Measurements from ENCODE around the gene PIR. TPM values are rescaled to one million over a fixed set of nuclear protein-coding genes. Genes with fewer than 3 reads are reported as not detected.

PIR gene
- polyA plus RNA-seq, 1 donor from 2014 or later, result 0.81 TPM

- H3K4me2 ChIP-seq (ENCODE audit: low read length), result no peak overlapping the region
- H3K36me3 ChIP-seq (ENCODE audit: insufficient read depth, low read length), result no peaks in the 10 kb centered on the region
- no peak overlapping the region for H3K9ac ChIP-seq (ENCODE audit: low read length)
- H3K9me2 ChIP-seq (ENCODE audit: insufficient read depth, low read length), result no peaks in the 10 kb centered on the region
- no peak overlapping the region for H2AFZ ChIP-seq (ENCODE audit: low read depth, low read length)
- no peaks in the 10 kb centered on the region for H3F3A ChIP-seq (ENCODE audit: insufficient read depth, low read length, poor library complexity, severe bottlenecking)
- no peaks in the 10 kb centered on the region for H3K79me2 ChIP-seq (replicated peaks; ENCODE audit: insufficient read depth, low read length)
- TF ChIP-seq SMC3 (conservative IDR thresholded peaks at IDR 0.05; ENCODE audit: poor library complexity) (no peak), TAF1 (IDR thresholded peaks at IDR 0.05; ENCODE audit: low read depth) (no peak), EZH2 (IDR thresholded peaks at IDR 0.05; ENCODE audit: borderline replicate concordance, insufficient read depth, low read length, poor library complexity, severe bottlenecking) (no peak), EP300 (conservative IDR thresholded peaks at IDR 0.05; ENCODE audit: poor library complexity, severe bottlenecking) (no peak), RAD21 (conservative IDR thresholded peaks at IDR 0.05) (no peak), POLR2AphosphoS5 (IDR thresholded peaks at IDR 0.05) (no peak)
- H3K27ac ChIP-seq (ENCODE audit: low read length), result no peak overlapping the region
- H3K4me3 ChIP-seq (ENCODE audit: low read length), result no peak overlapping the region
- H4K20me1 ChIP-seq (ENCODE audit: insufficient read depth), result no peaks in the 10 kb centered on the region
- H3K9me3 ChIP-seq (ENCODE audit: low read length), result no peaks in the 10 kb centered on the region
- H3K27me3 ChIP-seq (ENCODE audit: insufficient read depth, low read depth, low read length), result no peaks in the 10 kb centered on the region
These were observed 13.9 kb upstream of the PIR start for GRCh38 chrX:15507005-15507404.

- Histone ChIP-seq H4K20me1 (ENCODE audit: insufficient read depth) (no peaks in the 10 kb centered on the region), H3K9me2 (ENCODE audit: insufficient read depth, low read length) (no peaks in the 10 kb centered on the region), H3K79me2 (replicated peaks; ENCODE audit: insufficient read depth, low read length) (no peaks in the 10 kb centered on the region), H3K4me2 (ENCODE audit: low read length) (no peak overlapping the region), H2AFZ (ENCODE audit: low read depth, low read length) (no peak overlapping the region), H3K27me3 (ENCODE audit: insufficient read depth, low read depth, low read length) (no peaks in the 10 kb centered on the region), H3K9ac (ENCODE audit: low read length) (no peak overlapping the region), H3K36me3 (ENCODE audit: insufficient read depth, low read length) (no peaks in the 10 kb centered on the region), H3F3A (ENCODE audit: insufficient read depth, low read length, poor library complexity, severe bottlenecking) (no peaks in the 10 kb centered on the region), H3K9me3 (ENCODE audit: low read length) (no peaks in the 10 kb centered on the region), H3K27ac (ENCODE audit: low read length) (no peak overlapping the region), H3K4me3 (ENCODE audit: low read length) (no peak overlapping the region)
- TF ChIP-seq, protein P1, sequence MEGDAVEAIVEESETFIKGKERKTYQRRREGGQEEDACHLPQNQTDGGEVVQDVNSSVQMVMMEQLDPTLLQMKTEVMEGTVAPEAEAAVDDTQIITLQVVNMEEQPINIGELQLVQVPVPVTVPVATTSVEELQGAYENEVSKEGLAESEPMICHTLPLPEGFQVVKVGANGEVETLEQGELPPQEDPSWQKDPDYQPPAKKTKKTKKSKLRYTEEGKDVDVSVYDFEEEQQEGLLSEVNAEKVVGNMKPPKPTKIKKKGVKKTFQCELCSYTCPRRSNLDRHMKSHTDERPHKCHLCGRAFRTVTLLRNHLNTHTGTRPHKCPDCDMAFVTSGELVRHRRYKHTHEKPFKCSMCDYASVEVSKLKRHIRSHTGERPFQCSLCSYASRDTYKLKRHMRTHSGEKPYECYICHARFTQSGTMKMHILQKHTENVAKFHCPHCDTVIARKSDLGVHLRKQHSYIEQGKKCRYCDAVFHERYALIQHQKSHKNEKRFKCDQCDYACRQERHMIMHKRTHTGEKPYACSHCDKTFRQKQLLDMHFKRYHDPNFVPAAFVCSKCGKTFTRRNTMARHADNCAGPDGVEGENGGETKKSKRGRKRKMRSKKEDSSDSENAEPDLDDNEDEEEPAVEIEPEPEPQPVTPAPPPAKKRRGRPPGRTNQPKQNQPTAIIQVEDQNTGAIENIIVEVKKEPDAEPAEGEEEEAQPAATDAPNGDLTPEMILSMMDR (IDR thresholded peaks at IDR 0.05; ENCODE audit: poor library complexity, severe bottlenecking), result no peak
- no peak for TF ChIP-seq TAF1 (IDR thresholded peaks at IDR 0.05; ENCODE audit: low read depth)
- no peak for TF ChIP-seq EP300 (conservative IDR thresholded peaks at IDR 0.05; ENCODE audit: poor library complexity, severe bottlenecking)
- TF ChIP-seq EZH2 (IDR thresholded peaks at IDR 0.05; ENCODE audit: borderline replicate concordance, insufficient read depth, low read length, poor library complexity, severe bottlenecking), result no peak
- TF ChIP-seq POLR2AphosphoS5 (IDR thresholded peaks at IDR 0.05), result no peak
- TF ChIP-seq MXI1 (conservative IDR thresholded peaks at IDR 0.05; ENCODE audit: poor library complexity, severe bottlenecking), result no peak
- no peak for TF ChIP-seq RAD21 (conservative IDR thresholded peaks at IDR 0.05)
- TF ChIP-seq, protein P2, sequence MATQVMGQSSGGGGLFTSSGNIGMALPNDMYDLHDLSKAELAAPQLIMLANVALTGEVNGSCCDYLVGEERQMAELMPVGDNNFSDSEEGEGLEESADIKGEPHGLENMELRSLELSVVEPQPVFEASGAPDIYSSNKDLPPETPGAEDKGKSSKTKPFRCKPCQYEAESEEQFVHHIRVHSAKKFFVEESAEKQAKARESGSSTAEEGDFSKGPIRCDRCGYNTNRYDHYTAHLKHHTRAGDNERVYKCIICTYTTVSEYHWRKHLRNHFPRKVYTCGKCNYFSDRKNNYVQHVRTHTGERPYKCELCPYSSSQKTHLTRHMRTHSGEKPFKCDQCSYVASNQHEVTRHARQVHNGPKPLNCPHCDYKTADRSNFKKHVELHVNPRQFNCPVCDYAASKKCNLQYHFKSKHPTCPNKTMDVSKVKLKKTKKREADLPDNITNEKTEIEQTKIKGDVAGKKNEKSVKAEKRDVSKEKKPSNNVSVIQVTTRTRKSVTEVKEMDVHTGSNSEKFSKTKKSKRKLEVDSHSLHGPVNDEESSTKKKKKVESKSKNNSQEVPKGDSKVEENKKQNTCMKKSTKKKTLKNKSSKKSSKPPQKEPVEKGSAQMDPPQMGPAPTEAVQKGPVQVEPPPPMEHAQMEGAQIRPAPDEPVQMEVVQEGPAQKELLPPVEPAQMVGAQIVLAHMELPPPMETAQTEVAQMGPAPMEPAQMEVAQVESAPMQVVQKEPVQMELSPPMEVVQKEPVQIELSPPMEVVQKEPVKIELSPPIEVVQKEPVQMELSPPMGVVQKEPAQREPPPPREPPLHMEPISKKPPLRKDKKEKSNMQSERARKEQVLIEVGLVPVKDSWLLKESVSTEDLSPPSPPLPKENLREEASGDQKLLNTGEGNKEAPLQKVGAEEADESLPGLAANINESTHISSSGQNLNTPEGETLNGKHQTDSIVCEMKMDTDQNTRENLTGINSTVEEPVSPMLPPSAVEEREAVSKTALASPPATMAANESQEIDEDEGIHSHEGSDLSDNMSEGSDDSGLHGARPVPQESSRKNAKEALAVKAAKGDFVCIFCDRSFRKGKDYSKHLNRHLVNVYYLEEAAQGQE (IDR thresholded peaks at IDR 0.05; ENCODE audit: borderline replicate concordance), result no peak
- no peak for TF ChIP-seq SMC3 (conservative IDR thresholded peaks at IDR 0.05; ENCODE audit: poor library complexity)
These were observed 12.0 kb upstream of the PIR start for GRCh38 chrX:15505101-15505500.

Data from neural cell (in vitro differentiated cells).